Stimulated activated CD8-positive, alpha-beta memory T cell treated with anti-CD3 and anti-CD28 coated beads, Interleukin-15, amount 100 ng/mL, for 1 hour (primary cell): Measurements from ENCODE around the gene ZNF581.

ENCODE experiments used
- DNase-seq: peaks from one replicate; pipeline ENCODE4 v3.0.0-alpha.2; 2020; ENCODE audit warnings: low read depth

Gene ZNF581, protein sequence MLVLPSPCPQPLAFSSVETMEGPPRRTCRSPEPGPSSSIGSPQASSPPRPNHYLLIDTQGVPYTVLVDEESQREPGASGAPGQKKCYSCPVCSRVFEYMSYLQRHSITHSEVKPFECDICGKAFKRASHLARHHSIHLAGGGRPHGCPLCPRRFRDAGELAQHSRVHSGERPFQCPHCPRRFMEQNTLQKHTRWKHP

DNA sequence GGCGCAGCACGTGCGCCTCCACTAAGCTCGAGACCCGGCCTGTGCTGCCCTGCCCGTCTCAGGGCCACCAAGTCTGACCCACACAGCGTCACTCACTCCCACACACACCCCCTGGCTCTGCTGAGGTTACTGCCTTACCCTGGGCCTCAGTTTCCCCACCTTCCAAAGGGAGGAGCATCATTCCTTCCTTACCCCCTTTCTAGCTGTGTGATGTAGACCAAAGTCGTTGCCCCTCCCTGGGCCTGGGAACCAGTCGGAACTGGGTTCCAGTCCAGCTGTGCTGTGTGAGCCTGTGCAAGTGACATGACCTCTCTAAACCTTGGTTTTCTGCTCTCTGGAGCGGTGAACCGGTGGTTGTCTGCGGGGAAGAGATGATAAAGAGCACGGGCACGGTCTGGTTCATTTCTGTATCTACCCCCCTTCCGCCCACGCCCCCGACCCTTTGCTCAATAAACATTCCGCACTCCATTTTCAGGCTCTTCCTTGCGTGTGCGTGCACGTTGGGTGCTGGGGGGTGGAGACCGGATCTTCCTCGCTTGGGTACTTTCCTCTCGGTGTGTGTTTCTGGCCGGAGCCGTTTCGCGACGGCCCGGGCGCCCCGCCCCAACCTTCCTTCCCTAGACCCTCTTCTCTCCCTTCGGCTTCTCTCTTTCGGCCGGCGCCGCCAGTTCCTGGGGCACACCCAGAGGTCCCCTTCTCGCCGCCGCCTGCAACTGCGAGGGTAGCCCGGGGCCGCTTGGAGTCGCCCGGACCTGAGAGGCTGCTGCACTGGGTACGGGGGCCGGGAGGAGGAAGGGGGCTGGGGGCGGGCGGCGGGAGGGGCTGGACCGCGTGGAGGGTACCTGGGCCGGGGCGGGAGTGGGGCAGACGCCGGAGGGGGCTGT, at the start of gene ZNF581:
Gene ZNF581, plus strand, starts transcription at position 647 of the 884 bp plus-strand sequence. CDS start 923 bp downstream, outside the sequence.
- DNase-seq: no peak

DNA sequence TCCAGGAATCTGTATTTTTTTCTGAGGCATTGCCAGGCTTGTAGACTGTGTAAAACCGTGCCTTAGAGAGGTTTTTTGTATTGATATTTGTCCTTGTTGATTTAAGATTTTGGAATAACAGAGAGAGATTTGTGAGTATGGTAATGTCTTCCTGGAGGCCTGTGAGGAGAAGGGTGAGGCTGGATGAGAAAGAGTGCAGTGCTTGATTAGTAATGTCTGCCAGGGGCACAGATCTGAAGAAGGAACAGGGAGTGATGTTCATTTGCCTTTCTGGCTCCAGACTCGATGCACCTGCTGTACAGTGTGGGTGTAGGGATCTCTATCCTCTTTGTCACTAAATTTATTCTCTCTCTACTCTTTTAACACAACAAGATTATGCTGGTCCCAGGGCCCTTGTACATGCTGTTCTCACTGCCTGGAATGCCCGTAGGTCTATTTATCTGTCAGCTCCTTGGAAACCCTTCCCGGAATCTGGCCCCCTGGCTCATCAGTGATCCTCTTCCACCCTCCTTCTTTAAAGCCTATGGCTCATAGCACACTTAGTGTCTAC, 48.4 kb upstream of the ZNF581 start:
- DNase-seq: no peak

DNA sequence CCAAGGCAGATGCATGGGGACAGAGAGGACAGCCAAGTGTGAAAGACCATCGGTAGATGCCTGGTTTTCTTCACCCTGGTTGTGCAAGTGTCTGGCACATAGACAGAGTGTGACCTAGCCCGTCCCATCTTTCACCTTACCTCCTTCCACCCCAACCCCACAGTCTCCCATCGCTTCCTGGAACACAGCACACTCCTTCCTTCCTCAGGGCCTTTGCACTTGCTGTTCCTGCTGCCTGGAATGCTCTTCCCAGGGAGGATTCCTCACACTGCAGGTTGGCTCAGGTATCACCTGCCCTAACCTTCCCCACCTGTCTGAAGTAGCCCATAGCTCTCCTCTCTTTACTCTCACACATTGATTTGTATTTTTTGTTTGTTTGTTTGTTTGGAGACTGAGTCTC, 47.1 kb upstream of the ZNF581 start:
- DNase-seq: no peak

DNA sequence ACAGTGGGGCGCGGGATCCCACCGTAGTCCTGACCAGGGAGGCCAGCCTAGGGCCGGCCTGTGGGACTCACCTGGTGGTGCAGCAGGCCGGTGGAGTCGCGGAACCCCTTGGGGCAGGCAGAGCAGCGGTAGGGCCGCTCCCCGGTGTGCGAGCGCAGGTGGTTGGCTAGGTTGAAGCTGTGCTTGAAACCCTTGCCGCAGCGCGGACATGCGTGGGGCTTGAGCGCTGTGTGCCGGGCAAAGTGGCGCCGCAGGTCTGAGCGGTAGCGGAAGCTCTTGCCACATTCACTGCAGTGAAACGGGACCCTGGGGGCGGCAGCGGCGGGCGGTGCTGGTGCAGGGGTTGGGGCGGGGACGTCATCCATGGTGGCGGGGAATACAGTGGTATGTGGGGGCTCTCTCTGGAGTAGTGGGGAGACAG, 45.9 kb upstream of the ZNF581 start:
- no peak for DNase-seq

DNA sequence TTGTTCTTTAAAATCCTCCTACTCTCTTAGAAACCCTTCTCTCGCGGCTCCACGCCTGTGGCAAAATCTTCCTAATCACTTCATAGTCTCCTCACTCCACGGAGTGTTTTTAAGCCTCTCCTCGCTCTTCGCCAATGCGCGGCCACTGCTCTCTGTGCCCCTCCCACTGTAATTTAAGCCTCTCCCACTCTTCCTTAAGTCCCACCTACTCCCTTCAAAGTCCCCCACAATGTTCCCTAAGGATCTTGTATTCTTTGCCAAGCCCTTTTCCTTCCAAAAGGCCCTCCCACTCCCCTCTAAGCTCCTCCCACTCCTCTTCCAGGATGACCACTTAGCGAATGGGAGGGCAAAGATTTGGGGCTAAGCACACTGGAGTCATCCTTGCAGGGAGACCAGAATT, 45.4 kb upstream of the ZNF581 start:
- no peak for DNase-seq

DNA sequence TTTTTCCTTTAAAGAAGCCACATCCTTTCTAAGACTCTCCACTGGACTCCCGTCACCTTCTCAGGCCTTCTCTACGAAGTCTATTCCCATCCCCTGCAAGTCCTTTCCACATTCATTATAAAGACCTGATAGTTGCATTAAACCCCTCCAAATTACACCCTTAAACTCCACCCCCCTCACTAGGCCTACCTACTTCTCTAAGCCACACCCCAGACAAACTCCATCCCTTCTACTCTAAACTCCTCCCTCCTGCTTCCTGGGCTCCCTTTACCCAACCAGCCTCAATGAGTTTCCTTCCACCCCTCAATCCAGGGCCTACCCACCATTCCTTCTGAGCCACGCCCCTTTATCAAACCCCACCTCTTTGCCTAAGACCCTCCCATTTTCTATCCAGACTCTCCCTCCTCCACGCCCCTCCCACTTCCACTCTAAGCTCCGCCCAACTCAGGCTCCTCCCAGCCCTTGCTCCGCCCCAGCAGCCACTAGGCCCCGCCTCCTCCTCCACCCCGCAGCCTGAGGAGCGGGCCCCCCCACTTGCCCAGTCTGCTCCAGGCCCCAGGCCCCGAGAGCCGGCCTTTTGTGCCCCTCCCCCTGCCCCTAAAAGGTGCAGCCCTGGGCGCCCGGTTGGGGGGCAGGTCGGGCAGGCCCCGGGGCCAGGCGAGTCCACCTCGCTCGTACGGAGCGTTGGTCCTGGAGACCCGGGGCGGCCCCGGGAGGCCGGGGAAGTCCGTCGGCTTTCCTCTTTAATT, 44.6 kb upstream of the ZNF581 start:
- DNase-seq: peak; percentile 85

DNA sequence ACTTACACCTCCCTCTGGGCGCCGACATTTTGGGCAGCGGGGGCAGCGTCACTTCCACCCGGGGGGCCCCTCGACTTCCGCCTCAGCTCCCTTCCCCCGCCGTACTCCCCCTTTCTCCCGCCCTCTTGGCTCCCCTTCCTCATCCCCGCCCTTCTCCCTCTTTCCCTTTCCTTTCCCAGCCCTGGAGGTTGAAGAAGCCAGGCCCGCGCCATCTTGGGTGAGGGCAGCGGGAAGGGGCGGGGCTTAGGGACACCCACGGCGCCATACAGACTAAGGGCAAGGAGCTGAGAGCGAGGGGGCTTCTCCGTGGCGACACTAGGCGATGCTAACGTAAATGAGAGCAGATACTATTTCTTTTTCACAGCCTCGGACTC, 44.0 kb upstream of the ZNF581 start, which contains the start of gene FIZ1:
Gene FIZ1, minus strand, starts transcription at position 50 of the 374 bp plus-strand sequence. CDS start 1,652 bp downstream, outside the sequence.
- DNase-seq: peak; percentile 89

DNA sequence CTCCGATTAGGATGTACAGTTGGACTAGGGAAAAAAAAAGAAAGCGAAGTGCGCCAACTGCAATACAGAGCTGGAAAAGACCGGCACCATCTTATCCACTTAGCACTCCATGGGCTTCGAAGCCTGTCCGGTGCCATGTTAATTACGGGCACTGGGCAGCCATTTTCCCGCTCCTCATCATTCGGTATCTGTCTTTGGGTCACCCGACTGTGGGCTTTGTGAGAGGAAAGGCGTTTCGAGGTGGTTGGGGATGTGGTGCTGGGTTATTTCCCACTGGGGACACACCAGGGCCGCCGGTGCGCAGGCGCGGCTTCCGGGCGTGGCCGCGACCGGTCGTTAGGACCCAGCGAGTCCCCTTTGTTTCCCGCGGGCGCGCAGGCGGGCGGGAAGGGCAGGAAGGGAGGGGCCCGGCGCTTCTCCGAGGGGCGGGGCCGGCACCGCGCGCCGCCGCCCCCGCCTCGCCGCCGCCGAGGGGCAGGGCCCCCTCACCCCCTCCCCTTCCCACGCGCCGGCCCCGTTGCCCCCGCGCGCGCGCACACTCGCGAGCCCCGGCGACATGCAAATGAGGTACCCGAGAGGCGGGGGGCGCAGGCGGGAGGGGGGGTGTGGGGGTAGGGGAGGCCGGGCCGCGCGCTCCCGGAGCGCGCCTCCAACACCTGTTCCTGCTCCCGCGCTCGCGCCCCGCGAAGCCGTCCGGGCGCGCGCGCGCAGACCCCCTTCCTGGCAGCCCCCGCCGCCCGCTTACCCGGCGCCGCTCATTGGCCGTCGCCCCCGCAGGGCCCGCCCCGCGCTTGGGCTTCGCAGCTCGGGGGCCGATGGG, 43.4 kb upstream of the ZNF581 start, which contains the start of gene ZNF524:
Gene ZNF524, plus strand, starts transcription at position 447 of the 820 bp plus-strand sequence. CDS start 1,825 bp downstream, outside the sequence.
- peak; percentile 59 for DNase-seq

DNA sequence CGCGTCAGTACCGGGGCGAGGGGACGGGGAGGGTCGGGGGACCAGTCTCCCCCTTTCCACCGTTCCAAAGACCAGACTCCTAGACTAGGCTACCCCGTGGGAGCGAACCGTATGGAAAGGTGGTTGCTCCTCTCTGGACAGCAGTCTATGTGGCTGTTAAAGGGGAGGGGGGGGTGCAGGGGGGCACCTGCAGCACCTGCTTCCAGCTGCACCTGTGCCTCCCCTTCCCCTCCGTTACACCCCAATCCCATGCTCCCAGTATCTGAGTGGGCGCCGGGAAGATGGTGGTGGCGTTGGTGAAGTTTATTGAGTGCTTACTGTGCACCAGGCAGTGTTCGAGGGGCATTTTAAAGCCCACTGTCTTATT, 42.8 kb upstream of the ZNF581 start:
- no peak for DNase-seq

DNA sequence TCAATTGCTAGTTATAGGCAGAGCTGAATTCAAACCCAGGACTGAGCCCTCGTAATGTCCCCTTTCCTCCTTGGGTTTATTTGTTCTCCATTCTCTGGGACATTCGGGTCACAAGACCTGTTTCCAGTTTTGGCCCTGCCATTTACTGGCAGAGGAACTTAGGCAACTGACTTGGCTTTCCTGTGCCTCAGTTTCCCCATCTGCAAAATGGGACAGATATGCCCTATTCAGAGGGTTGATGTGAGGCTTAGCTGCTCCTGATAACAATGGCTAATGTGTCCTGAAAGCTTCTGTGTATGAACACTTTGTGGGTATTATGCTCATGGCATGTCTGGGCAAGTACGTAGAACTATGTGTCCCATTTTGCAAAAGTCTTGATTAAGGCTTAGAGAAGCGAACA, 42.4 kb upstream of the ZNF581 start:
- no peak for DNase-seq

DNA sequence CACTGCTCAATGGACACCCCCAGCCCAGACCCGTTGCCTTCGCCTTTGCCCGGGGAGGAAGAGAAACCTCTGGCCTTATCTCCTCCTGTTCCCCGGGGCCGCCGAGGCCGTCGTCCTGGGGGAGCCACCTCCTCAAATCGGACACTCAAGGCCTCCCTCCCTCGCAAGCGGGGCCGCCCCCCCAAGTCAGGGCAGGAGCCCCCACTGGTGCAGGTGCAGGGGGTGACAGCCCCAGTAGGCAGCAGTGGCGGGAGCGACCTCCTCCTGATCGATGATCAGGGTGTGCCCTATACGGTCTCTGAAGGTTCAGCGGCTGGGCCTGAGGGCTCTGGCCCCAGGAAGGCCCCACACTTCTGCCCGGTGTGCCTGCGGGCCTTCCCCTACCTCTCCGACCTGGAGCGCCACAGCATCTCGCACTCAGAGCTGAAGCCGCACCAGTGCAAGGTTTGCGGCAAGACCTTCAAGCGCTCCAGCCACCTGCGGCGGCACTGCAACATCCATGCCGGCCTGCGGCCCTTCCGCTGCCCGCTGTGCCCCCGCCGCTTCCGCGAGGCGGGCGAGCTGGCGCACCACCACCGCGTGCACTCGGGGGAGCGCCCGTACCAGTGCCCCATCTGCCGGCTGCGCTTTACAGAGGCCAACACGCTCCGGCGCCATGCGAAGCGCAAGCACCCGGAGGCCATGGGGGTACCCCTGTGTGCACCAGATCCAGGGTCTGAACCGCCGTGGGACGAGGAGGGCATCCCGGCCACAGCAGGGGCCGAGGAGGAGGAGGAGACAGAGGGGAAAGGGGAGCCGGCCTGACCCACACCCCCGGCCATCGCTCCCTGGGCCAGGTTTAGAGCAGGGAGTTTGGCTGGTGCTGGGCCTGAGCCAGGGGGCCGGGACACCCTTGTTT, 41.1 kb upstream of the ZNF581 start:
- DNase-seq: no peak

DNA sequence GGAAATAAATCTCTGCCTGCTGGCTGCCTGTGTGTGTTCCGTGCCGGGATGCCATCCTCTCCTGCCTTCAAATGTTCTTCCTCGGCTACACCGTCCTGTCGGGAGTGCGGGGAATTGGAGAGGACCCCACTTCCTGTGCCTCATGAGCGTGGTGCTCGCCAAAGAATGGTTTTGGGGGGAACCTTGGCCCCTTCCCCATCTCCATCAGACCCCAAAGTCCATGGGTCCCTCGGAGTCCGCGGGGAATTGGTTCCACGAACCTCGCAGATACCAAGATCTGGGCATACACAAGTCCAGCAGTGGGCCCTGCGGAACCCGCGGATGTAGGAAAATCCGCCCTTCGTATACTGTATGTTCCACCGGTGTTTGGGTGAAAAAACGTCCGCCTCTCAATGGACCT, 40.3 kb upstream of the ZNF581 start:
- DNase-seq: no peak

DNA sequence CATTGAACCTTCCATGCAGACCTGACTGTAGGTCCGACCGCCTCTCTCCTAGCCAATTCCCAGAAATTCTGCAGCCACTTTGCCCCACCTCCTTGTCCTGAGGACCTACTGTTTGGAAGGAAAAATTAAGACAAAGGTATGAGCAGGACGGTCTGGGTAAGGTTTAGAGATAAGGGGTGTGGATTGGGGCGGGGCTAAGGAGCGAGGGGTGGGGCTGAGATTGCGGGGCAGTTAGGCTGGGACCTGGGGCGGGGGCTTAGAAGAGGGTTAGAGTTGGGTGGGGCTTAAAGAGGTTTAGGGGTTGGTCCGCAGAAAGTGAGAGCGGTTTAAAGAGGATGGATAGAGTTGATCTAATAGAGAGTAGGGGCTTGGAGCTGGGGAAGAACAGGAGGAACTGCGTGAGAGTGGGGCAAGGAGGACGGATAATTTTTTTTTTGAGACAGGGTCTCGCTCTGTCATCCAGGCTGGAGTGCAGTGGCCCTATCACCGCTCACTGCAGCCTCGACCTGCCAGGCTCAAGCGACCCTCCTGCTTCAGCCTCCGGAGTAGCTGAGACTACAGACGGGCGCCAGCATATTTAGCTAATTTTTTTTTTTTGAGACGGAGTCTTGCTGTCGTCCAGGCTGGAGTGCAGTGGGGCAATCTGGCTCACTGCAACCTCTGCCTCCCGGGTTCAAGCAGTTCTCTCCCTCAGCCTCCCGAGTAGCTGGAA, 39.7 kb upstream of the ZNF581 start:
- no peak for DNase-seq

DNA sequence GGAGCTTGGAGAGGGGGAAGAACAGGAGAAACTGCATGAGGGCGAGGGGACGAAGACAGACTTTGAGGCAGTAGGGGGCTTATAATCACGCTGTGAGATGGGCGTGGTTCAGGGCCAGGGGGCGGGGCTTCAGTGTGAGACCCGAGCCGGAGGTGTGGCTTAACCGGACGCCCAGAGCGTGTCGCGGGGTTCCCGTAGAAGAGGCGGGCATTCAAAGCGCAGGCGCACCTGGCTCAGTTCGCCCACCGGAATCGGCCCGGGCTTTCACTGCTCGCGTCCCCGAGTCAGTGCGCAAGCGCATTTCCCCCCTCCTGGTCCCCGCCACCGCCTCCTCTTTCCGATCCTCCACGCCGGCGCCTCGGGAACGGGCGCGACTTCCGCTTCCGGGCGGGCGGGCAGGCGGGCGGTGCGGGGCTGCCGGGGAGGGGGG, 38.2 kb upstream of the ZNF581 start:
- DNase-seq: peak; percentile 94

DNA sequence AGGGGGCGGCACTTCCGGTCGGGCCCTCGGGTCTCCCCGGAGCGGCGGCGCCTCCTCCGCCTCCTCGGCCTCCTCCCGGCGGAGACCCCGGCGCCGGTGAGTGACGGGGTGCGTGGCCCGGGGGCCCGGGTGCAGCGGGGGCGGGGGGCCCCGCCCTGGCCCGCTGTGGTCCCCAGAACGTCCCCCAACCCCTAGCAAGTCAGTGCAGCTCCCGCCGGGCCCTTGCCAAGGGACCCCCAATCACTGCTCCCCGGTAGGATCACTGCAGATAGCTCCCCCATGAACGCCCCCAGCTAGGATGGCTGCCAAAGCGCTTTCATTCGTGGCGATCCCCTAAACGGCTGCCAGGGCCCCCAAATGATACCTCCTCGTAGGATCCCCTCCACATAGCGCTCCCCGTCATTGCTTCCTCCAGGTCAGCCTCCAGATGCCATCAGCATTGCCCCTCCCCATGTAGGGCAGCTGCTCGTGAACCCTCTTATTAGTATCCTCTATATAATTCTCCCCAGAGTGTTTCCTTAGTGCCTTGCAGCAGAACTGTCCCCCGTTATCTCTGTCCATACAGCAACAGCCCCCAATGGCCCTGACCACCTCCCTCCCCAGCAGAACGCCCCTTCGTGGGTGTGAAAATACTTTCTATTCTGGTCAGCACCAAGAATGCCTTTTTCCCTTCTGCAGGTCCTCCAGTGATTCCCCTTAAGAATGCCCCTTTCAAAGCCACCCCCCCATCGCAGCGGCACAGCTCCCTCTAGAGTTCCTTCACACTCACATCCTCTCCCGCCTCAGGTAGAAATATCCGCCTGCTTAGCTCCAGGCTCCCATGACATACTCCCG, 37.6 kb upstream of the ZNF581 start, which contains the start of gene ZNF865:
Gene ZNF865, plus strand, starts transcription at position 11 of the 834 bp plus-strand sequence. CDS start 7,972 bp downstream, outside the sequence.
- no peak for DNase-seq

DNA sequence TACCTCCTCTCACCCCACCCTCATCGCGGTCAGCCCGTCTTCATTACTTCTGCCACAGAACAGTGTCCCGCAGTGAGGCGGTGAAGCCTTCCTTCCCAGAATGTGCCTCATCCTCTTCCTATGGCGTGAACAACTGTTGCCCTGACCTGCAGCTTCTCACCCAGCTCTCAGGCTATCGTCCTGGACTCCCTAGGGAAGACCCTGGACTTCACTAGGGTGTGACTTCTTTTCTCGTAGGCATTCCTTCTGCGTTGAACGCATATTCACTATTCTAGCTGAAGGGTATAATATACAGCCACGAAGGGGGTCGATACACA, 37.0 kb upstream of the ZNF581 start:
- DNase-seq: no peak

DNA sequence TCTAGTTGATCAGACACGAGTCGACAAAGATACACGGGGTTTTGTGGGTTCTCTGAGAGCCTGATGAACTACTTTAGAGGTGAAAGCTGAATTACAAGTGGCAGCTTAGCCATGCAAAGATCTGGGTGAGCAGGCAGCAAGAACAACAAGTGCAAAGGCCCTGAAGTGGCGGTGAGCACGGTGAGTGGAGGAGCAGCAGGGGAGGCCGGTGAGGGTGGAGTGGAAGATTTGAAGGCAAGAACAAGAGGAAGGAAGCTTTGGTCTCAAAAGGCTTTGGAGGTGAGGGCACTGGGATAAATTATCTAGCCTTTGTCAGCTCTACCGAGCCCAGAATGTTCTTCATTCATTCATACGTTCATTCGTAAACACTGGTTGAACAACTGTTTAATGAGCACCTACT, 36.6 kb upstream of the ZNF581 start:
- no peak for DNase-seq

DNA sequence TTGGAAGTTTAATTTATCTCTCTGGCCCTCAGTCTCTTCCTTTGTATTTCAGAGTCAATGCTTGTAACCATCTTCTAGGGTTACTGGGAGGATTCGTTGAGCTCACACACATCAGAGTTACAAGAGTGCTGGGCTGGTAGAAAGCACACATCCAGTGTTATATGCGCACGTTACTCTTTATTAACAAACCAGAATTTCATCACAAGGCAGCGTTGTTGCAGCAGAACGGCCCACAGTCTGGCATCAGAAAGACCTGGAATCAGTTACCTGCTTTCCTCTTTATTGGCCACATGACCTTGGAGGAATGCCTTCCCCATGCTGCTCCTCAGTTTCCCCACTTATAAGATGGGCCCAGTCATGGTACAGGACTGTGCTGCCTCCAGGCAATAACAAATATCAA, 34.1 kb upstream of the ZNF581 start:
- DNase-seq: no peak
